Thyroid gland (tissue), 4 donors: ENCODE measurements around the gene ASCL4.

Experiments used
- POLR2A ChIP-seq, 2 donors: fragments of 450-650 bp; IDR thresholded peaks; one replicate each; pipeline ENCODE4 v1.6.1; 2017; ENCODE audit warnings: antibody characterized with exemption in 2 of 2, mild to moderate bottlenecking in 2 of 2, moderate library complexity in 1 of 2
- TF ChIP-seq, protein P1 (sequence below), 6 experiments: fragments of 200-600 bp in 3 of 6; fragments of 450-650 bp in 3 of 6; sonication (generic) in 3 of 6; IDR thresholded peaks; one replicate each; pipeline ENCODE4 v1.5.1; 2016 to 2019; ENCODE audit warnings: antibody characterized with exemption in 6 of 6, mild to moderate bottlenecking in 2 of 6, inconsistent platforms in 1 of 6, moderate library complexity in 1 of 6

DNA sequence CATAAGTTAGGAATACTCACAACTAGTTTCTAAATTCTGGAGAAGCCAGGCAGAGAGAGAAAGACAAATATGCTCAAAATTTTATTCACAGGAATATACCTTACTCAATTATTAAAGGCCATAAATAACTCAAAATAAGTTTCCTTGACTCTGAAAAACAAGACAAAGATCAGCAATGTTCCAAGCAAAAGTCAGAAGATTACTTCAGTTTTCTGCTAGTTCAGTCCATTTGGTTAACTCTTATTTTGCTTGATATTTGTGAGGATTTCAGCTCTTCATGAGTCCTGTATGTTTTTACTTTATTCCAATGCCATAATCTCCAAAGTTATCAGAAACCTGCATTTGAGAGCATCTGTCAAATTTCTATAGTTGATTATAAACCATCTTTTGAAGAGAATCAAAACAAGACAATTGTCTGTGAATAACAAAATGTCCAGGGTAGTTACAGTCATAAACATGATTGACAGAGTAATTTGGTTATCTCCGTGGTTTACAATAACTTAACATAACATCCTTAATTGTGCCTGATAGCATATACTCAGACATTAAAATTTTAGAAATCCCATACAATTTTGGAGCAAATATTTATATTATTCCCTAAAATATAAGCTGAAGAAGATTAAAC, 17.1 kb downstream of the ASCL4 start:
- TF ChIP-seq, protein P1, sequence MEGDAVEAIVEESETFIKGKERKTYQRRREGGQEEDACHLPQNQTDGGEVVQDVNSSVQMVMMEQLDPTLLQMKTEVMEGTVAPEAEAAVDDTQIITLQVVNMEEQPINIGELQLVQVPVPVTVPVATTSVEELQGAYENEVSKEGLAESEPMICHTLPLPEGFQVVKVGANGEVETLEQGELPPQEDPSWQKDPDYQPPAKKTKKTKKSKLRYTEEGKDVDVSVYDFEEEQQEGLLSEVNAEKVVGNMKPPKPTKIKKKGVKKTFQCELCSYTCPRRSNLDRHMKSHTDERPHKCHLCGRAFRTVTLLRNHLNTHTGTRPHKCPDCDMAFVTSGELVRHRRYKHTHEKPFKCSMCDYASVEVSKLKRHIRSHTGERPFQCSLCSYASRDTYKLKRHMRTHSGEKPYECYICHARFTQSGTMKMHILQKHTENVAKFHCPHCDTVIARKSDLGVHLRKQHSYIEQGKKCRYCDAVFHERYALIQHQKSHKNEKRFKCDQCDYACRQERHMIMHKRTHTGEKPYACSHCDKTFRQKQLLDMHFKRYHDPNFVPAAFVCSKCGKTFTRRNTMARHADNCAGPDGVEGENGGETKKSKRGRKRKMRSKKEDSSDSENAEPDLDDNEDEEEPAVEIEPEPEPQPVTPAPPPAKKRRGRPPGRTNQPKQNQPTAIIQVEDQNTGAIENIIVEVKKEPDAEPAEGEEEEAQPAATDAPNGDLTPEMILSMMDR (IDR thresholded peaks at IDR 0.05): no peak
- TF ChIP-seq POLR2A (IDR thresholded peaks at IDR 0.05): no peak
